ENCODE data around the gene LMNA. TPM values are rescaled to one million over a fixed set of nuclear protein-coding genes. Genes with fewer than 3 reads are reported as not detected.

LMNA gene
- total and polyA plus RNA-seq, 4 donors, result 163 to 547 (median 193) TPM

- Histone ChIP-seq H3K9ac (ENCODE audit: insufficient read depth in 1 of 2, low read length in 2 of 2) (peak overlapping the region; percentile 57 to 81), H3K36me3 (ENCODE audit: control insufficient read depth in 4 of 4, insufficient read depth in 4 of 4, low read length in 4 of 4) (no peaks in the 10 kb centered on the region), H3K4me3 (no peak overlapping the region), H3K27ac (ENCODE audit: low read depth in 1 of 2, low read length in 1 of 2) (peak overlapping the region; percentile 87), H3K9me3 (ENCODE audit: control insufficient read depth in 4 of 4, insufficient read depth in 3 of 4, low read length in 3 of 4) (no peaks in the 10 kb centered on the region), H3K4me1 (ENCODE audit: control insufficient read depth in 5 of 5, insufficient read depth in 5 of 5, low read length in 5 of 5) (peaks cover 14 to 51% (median 34%) of the 10 kb centered on the region in 5 donors), H3K27me3 (ENCODE audit: control insufficient read depth in 3 of 3, insufficient read depth in 3 of 3, low read length in 2 of 3) (no peaks in the 10 kb centered on the region)
- 35 to 52% methylated on average over 14 of the region's 14 CpGs for WGBS, 2 donors
- TF ChIP-seq CTCF (IDR thresholded peaks at IDR 0.05; ENCODE audit: control extremely low read depth, extremely low read depth), result no peak
- DNase-seq (peak in 2 of 3 donors; percentile 53 to 63), ATAC-seq (ENCODE audit: insufficient read depth, low FRiP score) (no peak)
Measured at GRCh38 chr1:156106624-156107488, 7.7 kb upstream of the LMNA start.

DNA sequence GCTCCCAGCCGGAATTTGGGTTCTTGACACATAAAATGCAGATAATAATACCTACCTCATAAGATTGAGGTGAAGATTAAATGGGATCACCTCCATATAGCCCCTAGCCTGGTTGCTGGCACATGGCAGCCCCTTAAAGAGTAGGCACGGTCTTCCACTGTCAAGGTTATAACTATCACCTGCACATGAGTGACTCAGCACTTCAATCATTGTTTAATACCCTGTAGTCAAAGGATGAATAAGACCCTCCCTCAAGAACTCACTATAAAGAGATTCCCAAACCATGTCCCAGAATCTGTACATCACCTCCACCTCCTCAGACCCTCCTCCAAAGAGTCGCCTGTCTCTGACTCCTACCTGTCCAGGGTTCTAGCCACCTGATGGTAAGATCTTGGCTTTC is 6.5 kb upstream of the LMNA start:
- TF ChIP-seq CTCF (IDR thresholded peaks at IDR 0.05; ENCODE audit: control extremely low read depth, extremely low read depth), result no peak
- Histone ChIP-seq H3K36me3 (ENCODE audit: control insufficient read depth in 4 of 4, insufficient read depth in 4 of 4, low read length in 4 of 4) (no peaks in the 10 kb centered on the region), H3K9me3 (ENCODE audit: control insufficient read depth in 4 of 4, insufficient read depth in 3 of 4, low read length in 3 of 4) (no peaks in the 10 kb centered on the region), H3K4me3 (no peak overlapping the region), H3K4me1 (ENCODE audit: control insufficient read depth in 5 of 5, insufficient read depth in 5 of 5, low read length in 5 of 5) (peaks cover 10 to 39% (median 28%) of the 10 kb centered on the region in 5 donors), H3K27ac (ENCODE audit: low read depth in 1 of 2, low read length in 1 of 2) (no peak overlapping the region), H3K27me3 (ENCODE audit: control insufficient read depth in 3 of 3, insufficient read depth in 3 of 3, low read length in 2 of 3) (no peaks in the 10 kb centered on the region), H3K9ac (ENCODE audit: insufficient read depth in 1 of 2, low read length in 2 of 2) (no peak overlapping the region)
- DNase-seq (no peak), ATAC-seq (ENCODE audit: insufficient read depth, low FRiP score) (no peak)
- 90 to 91% methylated on average over 3 of the region's 3 CpGs for WGBS, 2 donors

DNA sequence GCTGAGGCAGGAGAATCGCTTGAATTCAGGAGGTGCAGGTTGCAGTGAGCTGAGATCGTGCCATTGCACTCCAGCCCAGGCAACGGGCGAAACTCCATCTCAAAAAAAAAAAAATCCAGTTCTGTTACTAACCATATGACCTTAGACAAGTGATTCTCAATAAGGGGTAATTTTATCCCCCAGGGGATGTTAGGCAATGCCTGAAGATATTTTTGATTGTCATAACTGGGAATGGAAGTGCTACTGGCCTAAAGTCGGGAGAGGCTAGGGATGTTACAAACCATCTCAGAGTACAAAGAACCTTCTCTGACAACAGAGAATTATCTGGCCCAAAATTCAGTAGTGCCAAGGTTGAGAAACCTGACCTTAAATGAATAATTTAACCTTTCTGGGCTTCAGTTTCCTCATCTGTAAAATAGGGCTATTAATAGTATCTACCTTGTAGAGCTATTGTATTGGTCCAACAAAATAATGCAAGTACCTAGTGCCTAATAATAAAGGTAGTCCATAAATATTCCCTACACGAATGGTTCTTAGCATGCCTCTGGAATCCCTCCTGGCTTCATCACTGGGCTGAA is 5.8 kb upstream of the LMNA start:
- H3K36me3 ChIP-seq (ENCODE audit: control insufficient read depth in 4 of 4, insufficient read depth in 4 of 4, low read length in 4 of 4), result no peaks in the 10 kb centered on the region
- H3K27ac ChIP-seq (ENCODE audit: low read depth in 1 of 2, low read length in 1 of 2), result no peak overlapping the region
- no peak for ATAC-seq (ENCODE audit: insufficient read depth, low FRiP score)
- H3K27me3 ChIP-seq (ENCODE audit: control insufficient read depth in 3 of 3, insufficient read depth in 3 of 3, low read length in 2 of 3), result no peaks in the 10 kb centered on the region
- H3K4me3 ChIP-seq, result no peak overlapping the region
- H3K9ac ChIP-seq (ENCODE audit: insufficient read depth in 1 of 2, low read length in 2 of 2), result no peak overlapping the region
- no peak for TF ChIP-seq CTCF (IDR thresholded peaks at IDR 0.05; ENCODE audit: control extremely low read depth, extremely low read depth)
- H3K9me3 ChIP-seq (ENCODE audit: control insufficient read depth in 4 of 4, insufficient read depth in 3 of 4, low read length in 3 of 4), result no peaks in the 10 kb centered on the region
- 93 to 97% methylated on average over 6 of the region's 6 CpGs for WGBS, 2 donors
- DNase-seq, result no peak
- H3K4me1 ChIP-seq (ENCODE audit: control insufficient read depth in 5 of 5, insufficient read depth in 5 of 5, low read length in 5 of 5), result peaks cover 11 to 36% (median 23%) of the 10 kb centered on the region in 5 donors
